ENCODE data around the gene NDUFS7.

Gene NDUFS7

DNA sequence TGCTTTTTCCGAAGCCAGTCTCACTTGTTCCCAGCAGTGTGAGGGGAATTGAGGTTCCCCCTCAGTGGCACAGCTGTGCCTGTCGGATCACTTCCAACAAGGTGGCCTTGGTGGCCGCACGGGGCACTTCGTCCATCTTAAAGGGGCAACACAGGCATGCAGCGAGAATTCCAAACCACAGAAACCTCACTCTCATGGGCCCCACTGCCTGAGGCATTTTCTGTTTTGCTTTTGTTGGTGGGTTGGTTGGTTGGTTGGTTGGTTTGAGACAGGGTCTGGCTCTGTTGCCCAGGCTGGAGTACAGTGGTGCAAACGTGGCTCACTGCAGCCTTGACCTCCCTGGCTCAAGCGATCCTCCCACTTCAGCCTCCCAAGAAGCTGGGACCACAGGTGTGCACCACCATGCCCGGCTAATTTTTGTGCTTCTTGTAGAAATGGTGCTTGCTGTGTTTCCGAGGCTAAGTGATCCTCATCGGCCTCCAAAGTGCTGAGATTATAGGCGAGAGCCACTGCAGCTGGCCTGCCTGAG, 3.7 kb upstream of the NDUFS7 start:
- DNase-seq (ENCODE audit: extremely low read depth, insufficient read length) = no peak
- TF ChIP-seq, protein P1, sequence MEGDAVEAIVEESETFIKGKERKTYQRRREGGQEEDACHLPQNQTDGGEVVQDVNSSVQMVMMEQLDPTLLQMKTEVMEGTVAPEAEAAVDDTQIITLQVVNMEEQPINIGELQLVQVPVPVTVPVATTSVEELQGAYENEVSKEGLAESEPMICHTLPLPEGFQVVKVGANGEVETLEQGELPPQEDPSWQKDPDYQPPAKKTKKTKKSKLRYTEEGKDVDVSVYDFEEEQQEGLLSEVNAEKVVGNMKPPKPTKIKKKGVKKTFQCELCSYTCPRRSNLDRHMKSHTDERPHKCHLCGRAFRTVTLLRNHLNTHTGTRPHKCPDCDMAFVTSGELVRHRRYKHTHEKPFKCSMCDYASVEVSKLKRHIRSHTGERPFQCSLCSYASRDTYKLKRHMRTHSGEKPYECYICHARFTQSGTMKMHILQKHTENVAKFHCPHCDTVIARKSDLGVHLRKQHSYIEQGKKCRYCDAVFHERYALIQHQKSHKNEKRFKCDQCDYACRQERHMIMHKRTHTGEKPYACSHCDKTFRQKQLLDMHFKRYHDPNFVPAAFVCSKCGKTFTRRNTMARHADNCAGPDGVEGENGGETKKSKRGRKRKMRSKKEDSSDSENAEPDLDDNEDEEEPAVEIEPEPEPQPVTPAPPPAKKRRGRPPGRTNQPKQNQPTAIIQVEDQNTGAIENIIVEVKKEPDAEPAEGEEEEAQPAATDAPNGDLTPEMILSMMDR (IDR thresholded peaks at IDR 0.05; ENCODE audit: insufficient read depth, low read length, poor library complexity, severe bottlenecking) = no peak
- H3K27me3 ChIP-seq (replicated peaks; ENCODE audit: control insufficient read depth, insufficient read depth, low read length) = no peaks in the 10 kb centered on the region
- H3K4me3 ChIP-seq (replicated peaks; ENCODE audit: low read depth, low read length) = no peak overlapping the region
- H3K36me3 ChIP-seq (ENCODE audit: control insufficient read depth, insufficient read depth, low read length) = peaks cover 3% of the 10 kb centered on the region; the same call in 1 of the 2 replicates

GRCh38 chr19:1382250-1382649, 1.5 kb upstream of the NDUFS7 start:
- H3K27me3 ChIP-seq (replicated peaks; ENCODE audit: control insufficient read depth, insufficient read depth, low read length) = no peaks in the 10 kb centered on the region
- H3K36me3 ChIP-seq (ENCODE audit: control insufficient read depth, insufficient read depth, low read length) = no peaks in the 10 kb centered on the region; the same call in 1 of the 2 replicates
- no peak for DNase-seq (ENCODE audit: extremely low read depth, insufficient read length)
- TF ChIP-seq, protein P1 (IDR thresholded peaks at IDR 0.05; ENCODE audit: insufficient read depth, low read length, poor library complexity, severe bottlenecking) = no peak
- no peak overlapping the region for H3K4me3 ChIP-seq (replicated peaks; ENCODE audit: low read depth, low read length)

DNA sequence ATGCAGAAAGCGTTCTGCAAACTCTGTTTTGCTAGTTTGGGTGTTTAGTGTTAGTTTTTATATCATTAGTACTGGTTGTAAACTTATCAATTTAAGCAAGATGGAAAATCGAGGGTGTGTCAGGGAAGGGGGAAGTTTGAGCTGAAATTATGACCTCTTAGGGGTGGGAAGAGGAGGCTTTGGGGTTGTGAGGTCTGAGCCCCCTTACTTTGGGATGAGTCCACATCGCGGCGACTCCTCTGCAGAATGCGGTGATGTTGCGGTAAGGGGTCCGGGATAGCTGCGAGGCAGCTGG, 743 bp upstream of the NDUFS7 start:
- no peak for DNase-seq (ENCODE audit: extremely low read depth, insufficient read length)
- no peak overlapping the region for H3K4me3 ChIP-seq (replicated peaks; ENCODE audit: low read depth, low read length)

GRCh38 chr19:1384085-1384462, 367 bp downstream of the NDUFS7 start:
- H3K4me3 ChIP-seq (replicated peaks; ENCODE audit: low read depth, low read length) = peak overlapping the region; percentile 94
- peaks cover 11% of the 10 kb centered on the region for H3K36me3 ChIP-seq (ENCODE audit: control insufficient read depth, insufficient read depth, low read length)
- TF ChIP-seq, protein P1 (IDR thresholded peaks at IDR 0.05; ENCODE audit: insufficient read depth, low read length, poor library complexity, severe bottlenecking) = no peak
- no peaks in the 10 kb centered on the region for H3K27me3 ChIP-seq (replicated peaks; ENCODE audit: control insufficient read depth, insufficient read depth, low read length)
- no peak for DNase-seq (ENCODE audit: extremely low read depth, insufficient read length)

More for the DNA sequence above, 743 bp upstream of the NDUFS7 start:
- H3K36me3 ChIP-seq (ENCODE audit: control insufficient read depth, insufficient read depth, low read length) = peaks cover 1% of the 10 kb centered on the region
- H3K27me3 ChIP-seq (replicated peaks; ENCODE audit: control insufficient read depth, insufficient read depth, low read length) = no peaks in the 10 kb centered on the region
- TF ChIP-seq, protein P1 (IDR thresholded peaks at IDR 0.05; ENCODE audit: insufficient read depth, low read length, poor library complexity, severe bottlenecking) = peak; percentile 19

- TF ChIP-seq, protein P1 (IDR thresholded peaks at IDR 0.05; ENCODE audit: insufficient read depth, low read length, poor library complexity, severe bottlenecking) = no peak
- DNase-seq (ENCODE audit: extremely low read depth, insufficient read length) = no peak
- peak overlapping the region; percentile 94 for H3K4me3 ChIP-seq (replicated peaks; ENCODE audit: low read depth, low read length)
- H3K27me3 ChIP-seq (replicated peaks; ENCODE audit: control insufficient read depth, insufficient read depth, low read length) = no peaks in the 10 kb centered on the region
- H3K36me3 ChIP-seq (ENCODE audit: control insufficient read depth, insufficient read depth, low read length) = peaks cover 13% of the 10 kb centered on the region
Measured at GRCh38 chr19:1384478-1385110, 887 bp downstream of the NDUFS7 start.

DNA sequence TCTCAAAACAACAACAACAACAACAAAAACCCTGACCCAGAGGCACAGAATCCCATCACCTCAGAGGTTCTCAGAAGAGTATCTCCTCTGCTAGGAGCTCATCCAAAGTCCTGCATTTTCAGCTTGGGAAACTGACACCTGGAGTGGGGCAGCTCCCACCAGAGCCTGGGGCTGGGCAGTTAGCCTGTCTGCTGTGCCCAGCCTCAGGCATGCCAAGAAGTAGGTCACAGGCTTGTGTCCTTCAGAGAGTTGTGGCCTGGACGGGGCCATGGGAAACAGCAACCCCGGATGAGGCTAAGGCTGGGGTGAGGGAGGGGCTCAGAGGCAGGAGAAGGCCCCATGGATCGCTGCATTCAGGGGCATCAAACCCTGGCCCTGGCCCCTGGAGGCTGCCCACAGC, 2.1 kb downstream of the NDUFS7 start:
- TF ChIP-seq, protein P1 (IDR thresholded peaks at IDR 0.05; ENCODE audit: insufficient read depth, low read length, poor library complexity, severe bottlenecking) = no peak
- H3K36me3 ChIP-seq (ENCODE audit: control insufficient read depth, insufficient read depth, low read length) = peaks cover 13% of the 10 kb centered on the region

More for the DNA sequence above, 2.1 kb downstream of the NDUFS7 start:
- no peak overlapping the region for H3K4me3 ChIP-seq (replicated peaks; ENCODE audit: low read depth, low read length)
- DNase-seq (ENCODE audit: extremely low read depth, insufficient read length) = no peak
- no peaks in the 10 kb centered on the region for H3K27me3 ChIP-seq (replicated peaks; ENCODE audit: control insufficient read depth, insufficient read depth, low read length)

Data from GM06990 (cell line).